ENCODE data around the gene FOXC2.

The FOXC2 gene

DNA sequence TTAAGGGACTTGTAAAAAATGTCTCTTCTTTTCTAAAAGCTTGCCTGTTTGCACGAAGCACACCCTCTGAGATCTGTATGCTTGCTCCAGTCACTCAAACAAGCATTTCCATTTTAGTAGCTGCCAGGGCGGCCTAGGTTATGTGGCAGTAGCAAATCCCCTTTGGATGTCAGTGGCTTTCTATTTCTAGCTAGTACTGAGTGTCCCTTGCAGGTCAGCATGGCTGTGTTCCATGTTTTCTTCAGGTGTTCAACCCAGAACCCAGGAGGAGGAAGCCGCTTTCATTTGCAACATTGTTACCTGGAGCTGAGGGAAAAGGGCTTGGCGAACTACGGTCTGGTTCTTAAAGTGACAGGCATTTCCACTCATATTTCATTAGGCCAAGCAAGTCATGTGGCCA, 48.1 kb downstream of the FOXC2 start:
- Histone ChIP-seq H3K9ac (ENCODE audit: low read depth, low read length) (no peak overlapping the region), H3K27me3 (ENCODE audit: control insufficient read depth, insufficient read depth, low read length) (no peaks in the 10 kb centered on the region)

DNA sequence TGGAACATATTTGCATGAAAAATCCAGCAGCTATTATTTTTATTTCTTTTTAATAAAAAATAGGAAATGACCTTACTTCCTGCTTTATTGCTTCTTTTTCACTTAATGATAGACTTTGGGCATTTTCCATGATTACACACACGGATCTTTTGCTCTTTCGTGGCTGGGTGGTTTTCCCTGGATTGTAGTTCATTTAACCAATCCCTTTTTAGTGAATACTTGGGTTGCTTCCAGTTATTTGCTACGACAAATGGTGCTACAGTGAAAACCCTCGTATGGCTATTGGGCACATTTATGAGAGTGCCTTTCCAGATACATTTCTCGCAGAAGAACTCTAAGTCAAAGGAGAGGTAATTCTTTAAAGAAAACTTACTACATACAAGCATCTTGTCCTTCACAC, 50.3 kb downstream of the FOXC2 start:
- peaks cover 1% of the 10 kb centered on the region for H3K4me1 ChIP-seq (ENCODE audit: control insufficient read depth, insufficient read depth, low read length)
- no peaks in the 10 kb centered on the region for H3K27me3 ChIP-seq (ENCODE audit: control insufficient read depth, insufficient read depth, low read length)
- no peak overlapping the region for H3K9ac ChIP-seq (ENCODE audit: low read depth, low read length)
- H3K4me3 ChIP-seq (ENCODE audit: low read length), result no peak overlapping the region
- no peaks in the 10 kb centered on the region for H3K36me3 ChIP-seq (ENCODE audit: insufficient read depth, low read length)
- no peak overlapping the region for H3K4me2 ChIP-seq (ENCODE audit: low read length)
- no peaks in the 10 kb centered on the region for H3K9me3 ChIP-seq (replicated peaks; ENCODE audit: low read length)

More for the DNA sequence above, 48.1 kb downstream of the FOXC2 start:
- peaks cover 23% of the 10 kb centered on the region for H3K4me1 ChIP-seq (ENCODE audit: control insufficient read depth, insufficient read depth, low read length)
- H3K4me2 ChIP-seq (ENCODE audit: low read length), result no peak overlapping the region
- H3K36me3 ChIP-seq (ENCODE audit: insufficient read depth, low read length), result no peaks in the 10 kb centered on the region
- no peak overlapping the region for H3K4me3 ChIP-seq (ENCODE audit: low read length)
- H3K9me3 ChIP-seq (replicated peaks; ENCODE audit: low read length), result no peaks in the 10 kb centered on the region

DNA sequence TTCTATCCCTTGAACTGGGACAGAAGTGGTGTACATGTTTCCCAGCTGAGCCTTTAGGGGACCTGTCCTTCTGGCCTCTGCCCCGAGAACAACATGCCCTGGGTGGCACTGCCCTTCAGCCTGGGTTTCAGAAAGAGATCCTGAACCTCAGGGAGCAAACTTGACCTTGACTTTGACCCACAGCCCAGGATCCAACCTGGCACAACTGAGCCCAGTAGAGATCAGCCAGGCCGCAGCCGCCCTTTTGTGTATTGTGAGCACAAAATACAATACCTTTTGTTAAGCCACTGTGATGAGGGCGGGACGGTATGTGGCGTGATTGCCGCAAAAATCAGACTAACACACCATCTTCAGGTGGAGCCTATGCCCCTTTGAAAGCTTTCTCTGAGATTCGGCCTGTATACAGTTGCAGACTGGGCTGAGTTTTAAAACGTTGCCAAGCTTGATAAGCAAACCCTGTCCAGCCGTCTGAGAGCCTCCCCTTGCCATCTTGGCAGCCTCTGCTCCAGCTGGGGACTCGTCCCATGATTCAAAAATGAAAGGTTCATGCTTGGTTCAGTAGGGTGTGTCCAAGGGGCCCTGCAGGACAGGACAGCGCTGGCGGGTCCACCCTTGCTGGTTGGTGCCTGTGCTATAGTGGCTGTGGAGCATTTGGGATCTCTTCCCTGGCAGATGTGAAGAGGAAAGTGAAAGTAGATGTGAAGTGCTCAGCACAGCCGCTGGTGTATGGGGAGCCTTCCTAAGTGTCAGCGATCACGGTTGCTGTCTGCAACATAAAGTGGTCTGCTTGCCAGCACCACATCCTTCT, 52.0 kb downstream of the FOXC2 start:
- peak overlapping the region; percentile 57 for H3K4me2 ChIP-seq (ENCODE audit: low read length)
- H3K4me3 ChIP-seq (ENCODE audit: low read length), result peak overlapping the region; percentile 12
- no peaks in the 10 kb centered on the region for H3K36me3 ChIP-seq (ENCODE audit: insufficient read depth, low read length)
- peak overlapping the region; percentile 10 for H3K9ac ChIP-seq (ENCODE audit: low read depth, low read length)
- H3K4me1 ChIP-seq (ENCODE audit: control insufficient read depth, insufficient read depth, low read length), result no peaks in the 10 kb centered on the region
- no peaks in the 10 kb centered on the region for H3K27me3 ChIP-seq (ENCODE audit: control insufficient read depth, insufficient read depth, low read length)
- no peaks in the 10 kb centered on the region for H3K9me3 ChIP-seq (replicated peaks; ENCODE audit: low read length)
